Heart left ventricle (tissue), 13 donors: Measurements from ENCODE around the gene TRMT1.

Source experiments
- CTCF ChIP-seq, 12 donors: fragments of 200-600 bp; sonication (generic) in 4 of 12; IDR thresholded peaks; one replicate each; pipeline versions ENCODE4 v1.5.0 to v1.8.0; 2018 to 2022; ENCODE audit warnings: antibody characterized with exemption in 12 of 12, mild to moderate bottlenecking in 5 of 12
- POLR2A ChIP-seq, 2 donors: fragments of 450-650 bp; IDR thresholded peaks; one replicate each; pipeline ENCODE4 v1.6.1; 2017; ENCODE audit warnings: antibody characterized with exemption in 2 of 2, mild to moderate bottlenecking in 2 of 2, moderate library complexity in 2 of 2
- donor health status: ischemic (EF 13 %, LVEDD 7.1; RV severe dilation, severe dysfunction).
- donor health status: DM: no; HTN: yes; CAD: no.
- donor health status: DM: no; HTN: no; CAD: no.
- donor health status: ischemic (EF 25% LVEDD 6.9; RV normal size, moderate dysfunction).
- donor health status: ischemic (EF 25% LVEDD 5.7; RV mildly dilated, moderate dysfunction).
- donor health status: ischemic (EF 35%, LVEDD 5.7; RV mildly dilated, moderate dysfunction).
- donor health status: nonischemic (EF 11% LVEDD 7.7; RV severe dilation, severe dysfunction).
- donor health status: DM: yes; HTN: yes; CAD: no.
- donor health status: PGD.
- donor health status: ischemic (EF 29% LVEDD 5.4; RV normal size, mild dysfunction).
- donor health status: nonischemic (EF 23%, LVEDD 6.1; RV moderate dilation, normal function).

GRCh38 chr19:13099073-13099999 lies 17.2 kb downstream of the TRMT1 start:
- no peak for TF ChIP-seq CTCF (IDR thresholded peaks at IDR 0.05)
- peak in 1 of 2 donors; percentile 53 for TF ChIP-seq POLR2A (IDR thresholded peaks at IDR 0.05)
